ENCODE results near the gene ABCC8. TPM values are rescaled to one million over a fixed set of nuclear protein-coding genes. Genes with fewer than 3 reads are reported as not detected.

ABCC8 gene
- total RNA-seq, 2 donors from 2014 or later = 0.55 TPM; not detected in 1

- Mint-ChIP-seq H3K4me1 (no peaks in the 10 kb centered on the region), H3K27me3 (ENCODE audit: insufficient read depth) (peaks cover 39% of the 10 kb centered on the region), H3K9me3 (no peaks in the 10 kb centered on the region), H3K4me3 (peak overlapping the region; percentile 20), H3K27ac (no peak overlapping the region), H3K36me3 (ENCODE audit: low read depth) (no peaks in the 10 kb centered on the region)
- Histone ChIP-seq H3K4me1 (ENCODE audit: control insufficient read depth, insufficient read depth, low read length) (no peaks in the 10 kb centered on the region), H3K36me3 (ENCODE audit: control insufficient read depth, insufficient read depth, low read length) (no peaks in the 10 kb centered on the region), H3K9ac (ENCODE audit: extremely low read depth, low read length, poor library complexity, severe bottlenecking) (no peak overlapping the region), H3K9me3 (ENCODE audit: control insufficient read depth, low read length) (no peaks in the 10 kb centered on the region), H3K27me3 (ENCODE audit: control insufficient read depth, insufficient read depth, low read length, poor library complexity, severe bottlenecking) (peaks cover 34% of the 10 kb centered on the region), H3K27ac (ENCODE audit: low read depth, low read length) (no peak overlapping the region), H3K4me3 (ENCODE audit: low read length) (no peak overlapping the region)
- TF ChIP-seq CTCF (conservative IDR thresholded peaks at IDR 0.05) = no peak
- DNase-seq = no peak
- 95 to 96% methylated on average over 14 to 20 of the region's 20 CpGs for WGBS, 2 experiments (ENCODE audit: insufficient coverage in 1 of 2, insufficient read length in 1 of 2)
These were observed 88.8 kb downstream of the ABCC8 start for GRCh38 chr11:17387811-17388210.

GRCh38 chr11:17387254-17387653 is 89.4 kb downstream of the ABCC8 start:
- Mint-ChIP-seq H3K9me3 (no peaks in the 10 kb centered on the region), H3K27ac (no peak overlapping the region), H3K4me3 (peak overlapping the region; percentile 20), H3K36me3 (ENCODE audit: low read depth) (no peaks in the 10 kb centered on the region), H3K27me3 (ENCODE audit: insufficient read depth) (peaks cover 39% of the 10 kb centered on the region), H3K4me1 (no peaks in the 10 kb centered on the region)
- no peak overlapping the region for H3K9ac ChIP-seq (ENCODE audit: extremely low read depth, low read length, poor library complexity, severe bottlenecking)
- no peak overlapping the region for H3K27ac ChIP-seq (ENCODE audit: low read depth, low read length)
- H3K4me3 ChIP-seq (ENCODE audit: low read length) = no peak overlapping the region
- DNase-seq = no peak
- 95 to 97% methylated on average over 14 to 20 of the region's 20 CpGs for WGBS, 2 experiments (ENCODE audit: insufficient coverage in 1 of 2, insufficient read length in 1 of 2)
- peaks cover 34% of the 10 kb centered on the region for H3K27me3 ChIP-seq (ENCODE audit: control insufficient read depth, insufficient read depth, low read length, poor library complexity, severe bottlenecking)
- no peaks in the 10 kb centered on the region for H3K36me3 ChIP-seq (ENCODE audit: control insufficient read depth, insufficient read depth, low read length)
- no peak for TF ChIP-seq CTCF (conservative IDR thresholded peaks at IDR 0.05)
- H3K4me1 ChIP-seq (ENCODE audit: control insufficient read depth, insufficient read depth, low read length) = no peaks in the 10 kb centered on the region
- no peaks in the 10 kb centered on the region for H3K9me3 ChIP-seq (ENCODE audit: control insufficient read depth, low read length)

GRCh38 chr11:17386331-17387084 is 90.1 kb downstream of the ABCC8 start:
- Histone ChIP-seq H3K27ac (ENCODE audit: low read depth, low read length) (no peak overlapping the region), H3K4me3 (ENCODE audit: low read length) (no peak overlapping the region), H3K9ac (ENCODE audit: extremely low read depth, low read length, poor library complexity, severe bottlenecking) (no peak overlapping the region), H3K9me3 (ENCODE audit: control insufficient read depth, low read length) (no peaks in the 10 kb centered on the region), H3K27me3 (ENCODE audit: control insufficient read depth, insufficient read depth, low read length, poor library complexity, severe bottlenecking) (peaks cover 28% of the 10 kb centered on the region), H3K4me1 (ENCODE audit: control insufficient read depth, insufficient read depth, low read length) (no peaks in the 10 kb centered on the region), H3K36me3 (ENCODE audit: control insufficient read depth, insufficient read depth, low read length) (no peaks in the 10 kb centered on the region)
- Mint-ChIP-seq H3K27me3 (ENCODE audit: insufficient read depth) (peaks cover 33% of the 10 kb centered on the region), H3K36me3 (ENCODE audit: low read depth) (no peaks in the 10 kb centered on the region), H3K27ac (no peak overlapping the region), H3K9me3 (no peaks in the 10 kb centered on the region), H3K4me1 (no peaks in the 10 kb centered on the region), H3K4me3 (no peak overlapping the region)
- peak; percentile 89 for DNase-seq
- TF ChIP-seq CTCF (conservative IDR thresholded peaks at IDR 0.05) = peak; percentile 81
- 65 to 84% methylated on average over 9 to 23 of the region's 23 CpGs for WGBS, 2 experiments (ENCODE audit: insufficient coverage in 1 of 2, insufficient read length in 1 of 2)
